Left renal pelvis (tissue), 4 donors: ENCODE measurements around the gene UFSP2. TPM values are rescaled to one million over a fixed set of nuclear protein-coding genes. Genes with fewer than 3 reads are reported as not detected.
A peak's percentile ranks its signal among the peaks of the same experiment; 100 is the strongest.

ENCODE experiments used
- DNase-seq, 4 donors: peaks; one replicate each; pipeline ENCODE4 v3.0.0-alpha.2; 2013; ENCODE audit warnings: low read depth in 4 of 4, low spot score in 3 of 4
- polyA plus RNA-seq, 4 donors: library from polyadenylated mRNA; unstranded; fragments of 120-200 nt; gene quantifications; one replicate each; pipeline ENCODE4 v1.2.1, GENCODE V29; 2013; ENCODE audit not compliant: insufficient read length in 4 of 4

UFSP2 gene
- polyA plus RNA-seq, 4 donors: 62.1 to 87.0 (median 68.6) TPM

- DNase-seq: no peak
These were observed 3.9 kb upstream of the UFSP2 start for GRCh38 chr4:185429660-185430059.

- DNase-seq: no peak
These were observed 1.4 kb upstream of the UFSP2 start for GRCh38 chr4:185426960-185427688.

- DNase-seq: peak in 3 of 4 donors; percentile 6 to 53 (median 20)
These were observed 688 bp downstream of the UFSP2 start for GRCh38 chr4:185424905-185425646.

GRCh38 chr4:185421366-185422124 is 4.2 kb downstream of the UFSP2 start:
- DNase-seq: no peak

GRCh38 chr4:185416955-185417354 is 8.8 kb downstream of the UFSP2 start:
- DNase-seq: no peak

- no peak for DNase-seq
These were observed 13.4 kb downstream of the UFSP2 start for GRCh38 chr4:185412412-185412811.

GRCh38 chr4:185411849-185412248 is 13.9 kb downstream of the UFSP2 start:
- no peak for DNase-seq

GRCh38 chr4:185408432-185408831 is 17.3 kb downstream of the UFSP2 start:
- no peak for DNase-seq

- no peak for DNase-seq
These were observed 20.3 kb downstream of the UFSP2 start for GRCh38 chr4:185405296-185405999.

GRCh38 chr4:185404031-185404430 is 21.7 kb downstream of the UFSP2 start:
- no peak for DNase-seq

GRCh38 chr4:185399466-185399865 is 26.3 kb downstream of the UFSP2 start:
- DNase-seq: no peak

GRCh38 chr4:185398618-185399017 is 27.1 kb downstream of the UFSP2 start:
- DNase-seq: no peak

GRCh38 chr4:185396724-185397385 is 28.9 kb downstream of the UFSP2 start, which contains the start of gene ANKRD37:
TSS of gene ANKRD37 (plus strand) at chr4:185396841. CDS start at chr4:185396924, 83 bp downstream.
- DNase-seq: peak in 3 of 4 donors; percentile 53 to 69 (median 58)

GRCh38 chr4:185395956-185396723 is 29.6 kb downstream of the UFSP2 start:
- DNase-seq: peak; percentile 91 to 95 (median 93)

GRCh38 chr4:185395238-185395955 is 30.4 kb downstream of the UFSP2 start, which contains the start of gene LRP2BP:
TSS of gene LRP2BP (minus strand) at chr4:185395924. CDS start at chr4:185378186, 17,738 bp downstream.
- DNase-seq: peak in 2 of 4 donors; percentile 75 to 82

GRCh38 chr4:185394568-185395237 is 31.1 kb downstream of the UFSP2 start:
- DNase-seq: no peak

- no peak for DNase-seq
These were observed 33.6 kb downstream of the UFSP2 start for GRCh38 chr4:185392156-185392555.

GRCh38 chr4:185390941-185391340 is 34.8 kb downstream of the UFSP2 start:
- DNase-seq: no peak
